ENCODE measurements around the gene USP49.

Gene USP49

DNA sequence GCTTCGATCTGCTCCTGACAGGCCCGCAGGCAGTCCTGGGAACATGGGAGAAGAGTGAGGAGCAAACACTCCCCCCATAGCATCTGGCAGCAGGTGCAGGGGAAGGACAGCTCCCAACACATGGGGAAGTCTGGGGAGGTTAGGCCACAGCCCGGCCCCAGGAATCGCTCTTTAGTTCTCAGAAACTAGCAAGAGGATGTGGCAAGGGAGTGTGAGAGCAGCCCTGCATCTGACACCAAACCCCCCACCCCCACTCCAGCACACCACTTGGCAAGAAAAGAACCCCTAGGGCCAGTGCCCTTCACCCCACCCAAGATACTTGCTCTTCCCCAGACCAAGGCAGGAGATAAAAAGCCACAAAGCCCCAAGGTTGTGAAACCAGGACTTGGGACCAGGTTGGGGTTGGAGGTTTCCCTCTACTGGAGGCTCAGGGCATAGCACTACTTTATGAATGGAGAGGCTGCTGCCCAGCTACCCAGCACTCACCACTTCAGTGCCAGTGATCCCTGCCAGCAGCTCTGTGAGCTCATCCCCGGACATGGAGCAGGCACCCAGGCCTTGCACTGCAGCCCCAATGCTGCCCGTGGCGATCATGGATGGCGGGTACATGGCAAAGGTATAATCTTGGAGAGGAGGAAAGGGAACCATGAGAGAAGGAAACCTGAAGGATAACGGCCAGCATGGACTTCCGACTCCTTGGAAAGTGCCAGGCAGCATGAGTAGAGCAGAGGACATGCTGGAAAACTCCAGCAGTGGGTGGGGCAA is 41.1 kb upstream of the USP49 start:
- H3K27ac Mint-ChIP-seq: peak overlapping the region; percentile 93
- H3K4me1 Mint-ChIP-seq (ENCODE audit: low read depth): peaks cover 63% of the 10 kb centered on the region
- H3K36me3 Mint-ChIP-seq (ENCODE audit: low read depth): peaks cover 88% of the 10 kb centered on the region
- no peaks in the 10 kb centered on the region for H3K27me3 Mint-ChIP-seq
- H3K4me3 Mint-ChIP-seq: peak overlapping the region; percentile 99
- H3K9me3 Mint-ChIP-seq: no peaks in the 10 kb centered on the region

DNA sequence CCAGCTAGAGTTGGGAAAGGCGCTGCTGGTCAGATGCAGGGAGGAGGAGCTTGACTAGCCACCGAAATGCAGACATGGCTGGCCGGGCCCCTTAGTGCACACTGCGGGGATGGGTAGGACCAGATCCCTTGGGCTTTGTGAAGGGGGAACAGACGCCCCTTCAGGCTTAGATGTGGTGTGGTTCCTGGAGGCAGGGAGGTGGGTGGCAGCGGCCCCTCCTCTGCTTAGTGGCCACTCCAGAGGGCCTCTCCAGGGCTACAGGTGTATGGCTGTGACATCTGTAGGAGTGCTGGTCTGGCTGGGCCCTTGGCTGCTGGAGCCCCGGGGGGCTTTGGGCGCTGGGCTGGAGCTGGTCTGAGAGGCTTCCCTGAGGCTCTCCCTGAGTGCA is 40.5 kb upstream of the USP49 start:
- peaks cover 63% of the 10 kb centered on the region for H3K4me1 Mint-ChIP-seq (ENCODE audit: low read depth)

GRCh38 chr6:41935193-41935574 is 40.0 kb upstream of the USP49 start:
- Mint-ChIP-seq H3K36me3 (ENCODE audit: low read depth) (peaks cover 86% of the 10 kb centered on the region), H3K4me1 (ENCODE audit: low read depth) (peaks cover 60% of the 10 kb centered on the region), H3K27me3 (no peaks in the 10 kb centered on the region), H3K9me3 (no peaks in the 10 kb centered on the region), H3K27ac (peak overlapping the region; percentile 93), H3K4me3 (peak overlapping the region; percentile 36)

More for the DNA sequence above, 40.5 kb upstream of the USP49 start:
- no peaks in the 10 kb centered on the region for H3K27me3 Mint-ChIP-seq
- no peaks in the 10 kb centered on the region for H3K9me3 Mint-ChIP-seq
- peak overlapping the region; percentile 99 for H3K4me3 Mint-ChIP-seq
- H3K27ac Mint-ChIP-seq: peak overlapping the region; percentile 93
- peaks cover 90% of the 10 kb centered on the region for H3K36me3 Mint-ChIP-seq (ENCODE audit: low read depth)

DNA sequence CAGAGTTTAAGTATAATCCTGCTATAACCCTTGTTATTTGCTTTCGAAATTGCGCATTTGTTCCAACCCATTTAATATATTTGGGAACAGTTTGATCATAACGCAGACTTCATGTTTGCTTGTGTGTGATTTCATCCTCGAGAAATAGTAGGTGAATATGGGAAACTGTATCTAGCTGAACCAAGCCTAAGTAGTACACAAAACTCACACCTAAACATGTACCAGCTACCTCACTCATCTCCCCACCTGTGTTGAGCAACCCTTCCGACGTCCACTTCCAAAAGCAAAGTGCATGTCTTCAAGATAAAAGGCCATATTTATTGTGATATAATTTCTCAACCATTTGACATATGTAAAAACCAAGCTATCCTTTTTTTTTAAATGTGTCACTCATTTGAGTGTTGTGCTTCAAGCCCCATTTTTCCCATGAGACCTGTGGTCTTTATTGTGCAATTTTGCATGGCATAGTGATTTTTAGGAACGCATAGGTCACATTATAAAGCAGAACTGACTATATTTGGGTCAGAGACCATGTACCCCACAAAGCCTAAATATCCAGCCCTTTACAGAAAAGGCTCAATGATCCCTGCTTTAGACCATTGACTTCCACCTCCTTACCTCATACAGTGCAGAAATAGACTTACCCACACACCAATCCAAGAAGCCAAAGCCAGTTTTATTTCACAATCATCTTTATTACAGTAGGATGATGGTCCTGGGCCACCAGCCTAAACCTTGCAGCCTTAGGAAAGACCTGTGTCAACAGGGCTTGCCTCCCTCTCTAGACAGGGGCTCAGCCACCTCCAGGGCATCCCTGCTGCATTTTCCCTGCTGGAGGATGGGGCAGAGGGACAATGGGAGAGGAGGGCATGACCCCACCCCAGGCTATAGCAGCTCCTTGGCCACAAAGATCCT is 39.4 kb upstream of the USP49 start:
- H3K36me3 Mint-ChIP-seq (ENCODE audit: low read depth): peaks cover 86% of the 10 kb centered on the region

GRCh38 chr6:41932378-41932777 is 37.2 kb upstream of the USP49 start:
- peak overlapping the region; percentile 46 for H3K27ac Mint-ChIP-seq
- H3K4me1 Mint-ChIP-seq (ENCODE audit: low read depth): peaks cover 41% of the 10 kb centered on the region
- no peaks in the 10 kb centered on the region for H3K27me3 Mint-ChIP-seq
- H3K9me3 Mint-ChIP-seq: no peaks in the 10 kb centered on the region
- H3K4me3 Mint-ChIP-seq: no peak overlapping the region
- H3K36me3 Mint-ChIP-seq (ENCODE audit: low read depth): peaks cover 85% of the 10 kb centered on the region

More for the DNA sequence above, 39.4 kb upstream of the USP49 start:
- H3K9me3 Mint-ChIP-seq: no peaks in the 10 kb centered on the region
- H3K27me3 Mint-ChIP-seq: no peaks in the 10 kb centered on the region
- peak overlapping the region; percentile 40 for H3K4me3 Mint-ChIP-seq
- peak overlapping the region; percentile 93 for H3K27ac Mint-ChIP-seq
- H3K4me1 Mint-ChIP-seq (ENCODE audit: low read depth): peaks cover 54% of the 10 kb centered on the region

- peaks cover 40% of the 10 kb centered on the region for H3K4me1 Mint-ChIP-seq (ENCODE audit: low read depth)
- peak overlapping the region; percentile 21 for H3K27ac Mint-ChIP-seq
- H3K9me3 Mint-ChIP-seq: no peaks in the 10 kb centered on the region
- peaks cover 85% of the 10 kb centered on the region for H3K36me3 Mint-ChIP-seq (ENCODE audit: low read depth)
- no peak overlapping the region for H3K4me3 Mint-ChIP-seq
- no peaks in the 10 kb centered on the region for H3K27me3 Mint-ChIP-seq
Observed at GRCh38 chr6:41931792-41932191, 36.6 kb upstream of the USP49 start.

DNA sequence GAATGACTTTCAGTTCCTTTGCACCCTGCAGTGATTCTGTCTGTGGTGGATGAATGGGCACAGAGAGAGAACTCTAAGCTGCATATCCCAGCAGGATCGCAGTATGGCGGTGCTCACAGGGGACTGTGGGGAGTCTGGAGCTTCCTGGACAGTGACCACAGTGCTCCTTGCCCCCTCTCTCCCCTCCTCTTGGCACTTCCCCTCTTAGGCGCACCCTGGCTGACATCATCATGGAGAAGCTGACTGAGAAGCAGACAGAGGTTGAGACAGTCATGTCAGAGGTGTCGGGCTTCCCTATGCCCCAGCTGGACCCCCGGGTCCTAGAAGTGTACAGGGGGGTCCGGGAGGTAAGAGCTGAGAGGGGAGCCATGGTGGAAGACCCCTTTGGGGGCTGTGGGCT is 34.7 kb upstream of the USP49 start:
- H3K4me3 Mint-ChIP-seq: no peak overlapping the region
- H3K4me1 Mint-ChIP-seq (ENCODE audit: low read depth): peaks cover 29% of the 10 kb centered on the region
- H3K9me3 Mint-ChIP-seq: no peaks in the 10 kb centered on the region
- no peaks in the 10 kb centered on the region for H3K27me3 Mint-ChIP-seq
- H3K27ac Mint-ChIP-seq: peak overlapping the region; percentile 16
- H3K36me3 Mint-ChIP-seq (ENCODE audit: low read depth): peaks cover 74% of the 10 kb centered on the region

DNA sequence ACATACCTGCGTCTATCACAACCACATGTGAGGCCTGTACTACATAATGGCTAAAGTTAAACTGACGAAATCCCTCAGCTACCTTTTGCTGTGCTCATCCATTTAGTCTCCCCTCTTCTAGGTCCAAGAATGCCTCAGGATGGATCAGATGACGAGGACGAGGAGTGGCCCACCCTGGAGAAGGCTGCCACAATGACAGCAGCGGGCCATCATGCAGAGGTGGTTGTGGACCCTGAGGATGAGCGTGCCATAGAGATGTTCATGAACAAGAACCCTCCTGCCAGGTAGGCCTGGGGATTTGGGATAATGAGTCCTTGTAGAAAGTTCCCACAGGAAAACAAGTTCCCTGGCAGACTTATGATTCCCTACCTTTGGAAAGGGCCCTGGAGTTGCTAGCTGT is 32.1 kb upstream of the USP49 start:
- H3K4me3 Mint-ChIP-seq: no peak overlapping the region
- no peaks in the 10 kb centered on the region for H3K27me3 Mint-ChIP-seq
- peak overlapping the region; percentile 70 for H3K27ac Mint-ChIP-seq

DNA sequence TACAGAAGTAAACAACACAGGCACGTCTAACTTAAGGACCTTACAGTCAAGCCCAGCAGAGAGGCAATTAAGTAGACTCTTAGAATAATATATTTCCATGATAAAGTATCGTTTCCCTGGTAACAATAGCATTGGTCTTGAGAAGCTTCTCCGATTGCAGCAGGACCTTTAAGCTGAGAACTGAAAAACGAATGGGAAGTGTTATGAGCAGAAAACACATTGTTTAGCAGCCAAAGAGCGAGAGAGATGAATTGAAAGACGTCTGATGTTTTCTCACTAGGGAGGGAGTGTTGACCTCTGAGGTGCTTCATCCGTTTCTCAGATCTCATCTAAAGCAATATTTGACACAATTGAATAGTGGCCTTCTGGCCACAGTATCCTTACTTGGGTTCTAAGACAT is 27.0 kb upstream of the USP49 start:
- peaks cover 38% of the 10 kb centered on the region for H3K36me3 Mint-ChIP-seq (ENCODE audit: low read depth)
- peaks cover 61% of the 10 kb centered on the region for H3K4me1 Mint-ChIP-seq (ENCODE audit: low read depth)
- H3K9me3 Mint-ChIP-seq: no peaks in the 10 kb centered on the region
- H3K27ac Mint-ChIP-seq: peak overlapping the region; percentile 100
- no peaks in the 10 kb centered on the region for H3K27me3 Mint-ChIP-seq
- peak overlapping the region; percentile 98 for H3K4me3 Mint-ChIP-seq

More for the DNA sequence above, 32.1 kb upstream of the USP49 start:
- Mint-ChIP-seq H3K9me3 (no peaks in the 10 kb centered on the region), H3K36me3 (ENCODE audit: low read depth) (peaks cover 75% of the 10 kb centered on the region), H3K4me1 (ENCODE audit: low read depth) (peaks cover 45% of the 10 kb centered on the region)

GRCh38 chr6:41921712-41921998 is 26.5 kb upstream of the USP49 start:
- H3K9me3 Mint-ChIP-seq: no peaks in the 10 kb centered on the region
- peak overlapping the region; percentile 100 for H3K27ac Mint-ChIP-seq
- peaks cover 36% of the 10 kb centered on the region for H3K36me3 Mint-ChIP-seq (ENCODE audit: low read depth)
- H3K4me1 Mint-ChIP-seq (ENCODE audit: low read depth): peaks cover 58% of the 10 kb centered on the region
- H3K4me3 Mint-ChIP-seq: peak overlapping the region; percentile 98
- H3K27me3 Mint-ChIP-seq: no peaks in the 10 kb centered on the region

DNA sequence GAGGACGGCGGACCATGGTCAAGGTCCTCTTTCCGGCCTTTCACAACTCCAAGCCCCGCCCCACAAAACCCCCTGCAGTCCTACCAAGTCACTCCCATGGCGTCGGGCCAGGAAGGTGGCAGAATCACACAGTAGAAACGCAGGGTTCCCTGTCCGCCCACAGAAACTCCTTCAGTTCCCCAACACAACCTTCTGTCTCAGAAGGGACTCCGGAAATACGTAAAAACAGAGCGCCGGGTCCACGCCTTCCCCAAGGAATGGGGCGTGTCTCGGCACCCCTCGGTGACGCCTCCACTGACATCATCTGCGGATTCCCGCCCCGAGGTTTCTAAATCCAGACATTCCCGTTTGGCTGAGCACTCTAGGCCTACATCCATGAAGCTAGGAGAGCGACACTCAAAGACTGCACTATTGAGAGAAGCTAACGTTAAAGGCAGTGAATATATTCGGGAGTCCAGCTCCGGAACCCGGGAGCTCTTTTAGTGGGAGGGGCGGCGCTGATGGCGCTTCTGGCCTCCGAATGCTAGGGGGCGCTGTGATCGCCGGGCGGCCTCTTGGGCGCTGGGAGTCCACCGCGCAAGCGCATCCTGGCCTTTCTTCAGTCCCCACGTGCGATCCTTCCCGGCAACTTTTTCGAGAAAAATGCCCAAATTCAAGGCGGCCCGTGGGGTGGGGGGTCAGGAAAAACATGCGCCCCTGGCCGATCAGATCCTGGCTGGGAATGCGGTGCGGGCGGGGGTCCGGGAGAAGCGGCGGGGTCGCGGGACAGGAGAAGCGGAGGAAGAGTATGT is 25.9 kb upstream of the USP49 start, which contains the start of the genes BYSL and MED20:
BYSL (plus strand) TSS at position 579 of the 791 bp plus-strand sequence; CDS start at position 643, 64 bp downstream.
MED20 (minus strand) TSS at position 219 of the 791 bp plus-strand sequence; CDS start at position 98, 121 bp downstream.
- Mint-ChIP-seq H3K9me3 (no peaks in the 10 kb centered on the region), H3K4me1 (ENCODE audit: low read depth) (peaks cover 58% of the 10 kb centered on the region), H3K27ac (peak within 1 kb of the TSS; percentile 100), H3K27me3 (no peaks in the 10 kb centered on the region), H3K36me3 (ENCODE audit: low read depth) (peaks cover 39% of the 10 kb centered on the region), H3K4me3 (peak within 1 kb of the TSS; percentile 98)

- H3K4me3 Mint-ChIP-seq: no peak overlapping the region
- H3K27ac Mint-ChIP-seq: peak overlapping the region; percentile 41
- H3K4me1 Mint-ChIP-seq (ENCODE audit: low read depth): peaks cover 29% of the 10 kb centered on the region
- H3K27me3 Mint-ChIP-seq: no peaks in the 10 kb centered on the region
- peaks cover 34% of the 10 kb centered on the region for H3K36me3 Mint-ChIP-seq (ENCODE audit: low read depth)
- H3K9me3 Mint-ChIP-seq: no peaks in the 10 kb centered on the region
Observed at GRCh38 chr6:41917528-41917927, 22.4 kb upstream of the USP49 start.

GRCh38 chr6:41914869-41915530 is 19.8 kb upstream of the USP49 start:
- H3K9me3 Mint-ChIP-seq: no peaks in the 10 kb centered on the region
- H3K36me3 Mint-ChIP-seq (ENCODE audit: low read depth): peaks cover 39% of the 10 kb centered on the region
- no peaks in the 10 kb centered on the region for H3K27me3 Mint-ChIP-seq
- peaks cover 17% of the 10 kb centered on the region for H3K4me1 Mint-ChIP-seq (ENCODE audit: low read depth)
- H3K4me3 Mint-ChIP-seq: no peak overlapping the region
- H3K27ac Mint-ChIP-seq: no peak overlapping the region

DNA sequence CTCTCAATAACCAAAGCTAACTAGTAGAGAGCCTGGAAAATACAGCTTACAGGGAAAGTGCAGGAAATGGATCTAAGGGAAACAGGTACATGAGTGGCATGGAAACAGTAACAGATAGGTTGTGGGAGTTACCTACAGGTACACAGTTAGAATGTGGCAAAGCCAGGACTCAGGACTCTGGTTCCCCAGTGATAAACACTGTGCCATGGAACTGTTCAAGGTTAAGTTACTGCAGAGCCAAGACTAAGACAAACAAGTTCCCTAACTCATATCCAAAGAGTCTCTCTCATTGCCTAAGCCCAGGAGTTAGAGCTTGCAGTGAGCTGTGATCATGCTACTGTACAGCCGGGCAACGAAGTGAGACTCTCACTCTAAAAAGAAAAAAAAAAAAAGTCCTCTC is 19.2 kb upstream of the USP49 start:
- no peaks in the 10 kb centered on the region for H3K27me3 Mint-ChIP-seq
- H3K4me3 Mint-ChIP-seq: no peak overlapping the region
- peaks cover 10% of the 10 kb centered on the region for H3K4me1 Mint-ChIP-seq (ENCODE audit: low read depth)
- H3K36me3 Mint-ChIP-seq (ENCODE audit: low read depth): peaks cover 39% of the 10 kb centered on the region
- H3K27ac Mint-ChIP-seq: no peak overlapping the region
- no peaks in the 10 kb centered on the region for H3K9me3 Mint-ChIP-seq
